ENCODE data around the gene CBFA2T2. TPM values are rescaled to one million over a fixed set of nuclear protein-coding genes. Genes with fewer than 3 reads are reported as not detected.

Gene CBFA2T2
- polyA plus RNA-seq, 3 donors, result 1.7 to 9.7 (median 4.9) TPM

DNA sequence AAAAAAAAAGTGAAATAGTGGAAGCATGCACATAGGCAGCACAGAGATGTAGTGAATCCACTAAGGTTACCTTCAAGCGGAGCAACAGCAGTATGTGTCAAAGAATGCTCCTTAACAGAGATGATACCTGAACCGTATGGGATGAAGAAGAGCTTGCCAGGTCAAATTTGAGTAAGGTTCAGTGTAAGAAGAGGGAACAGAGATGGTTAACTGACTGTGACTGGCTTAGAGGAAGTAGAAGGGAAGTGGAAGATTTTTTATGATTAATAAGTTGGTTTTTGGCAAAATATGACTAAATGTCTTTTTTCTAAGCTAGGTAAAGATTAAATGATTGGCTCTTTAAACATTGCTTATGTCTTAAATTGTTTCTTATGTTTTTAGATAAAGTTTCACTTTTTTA is 119.6 kb downstream of the CBFA2T2 start:
- intact Hi-C loops (cut with micrococcal nuclease), result no loop called here
- H3K9me3 Mint-ChIP-seq, result no peaks in the 10 kb centered on the region
- Histone ChIP-seq H3K27me3 (ENCODE audit: control insufficient read depth in 2 of 2, insufficient read depth in 2 of 2, low read length in 2 of 2) (no peaks in the 10 kb centered on the region), H3K9me3 (replicated peaks in 1 of 2; ENCODE audit: control insufficient read depth in 1 of 2, insufficient read depth in 1 of 2, low read length in 2 of 2) (no peaks in the 10 kb centered on the region), H3K9ac (ENCODE audit: insufficient read depth, low read length, poor library complexity, severe bottlenecking) (no peak overlapping the region), H3K79me2 (ENCODE audit: insufficient read depth, low read length) (no peaks in the 10 kb centered on the region), H3K4me1 (ENCODE audit: control insufficient read depth in 1 of 2, insufficient read depth in 2 of 2, low read length in 2 of 2) (no peaks in the 10 kb centered on the region), H4K20me1 (ENCODE audit: insufficient read depth, low read length) (no peaks in the 10 kb centered on the region), H3K36me3 (replicated peaks in 1 of 2; ENCODE audit: control insufficient read depth in 1 of 2, insufficient read depth in 2 of 2, low read length in 2 of 2) (peaks cover 44 to 74% of the 10 kb centered on the region in 2 donors), H2AFZ (ENCODE audit: insufficient read depth, low read depth, low read length, poor library complexity, severe bottlenecking) (no peak overlapping the region), H3K4me2 (replicated peaks; ENCODE audit: extremely low read depth, low read length, poor library complexity, severe bottlenecking) (no peak overlapping the region), H3K27ac (ENCODE audit: low read depth in 1 of 2, low read length in 2 of 2) (no peak overlapping the region), H3K4me3 (replicated peaks in 1 of 3; ENCODE audit: low read depth in 2 of 3, low read length in 3 of 3) (no peak overlapping the region)
- H3K27me3 Mint-ChIP-seq (ENCODE audit: low read depth in 3 of 3), result no peaks in the 10 kb centered on the region
- WGBS (ENCODE audit: insufficient coverage), result 100% methylated on average over 2 of the region's 2 CpGs
- H3K4me3 Mint-ChIP-seq, result no peak overlapping the region
- peaks cover 47 to 49% of the 10 kb centered on the region in 2 donors for H3K36me3 Mint-ChIP-seq
- H3K4me1 Mint-ChIP-seq, result no peaks in the 10 kb centered on the region
- no peak overlapping the region for H3K27ac Mint-ChIP-seq
- DNase-seq, result no peak
- TF ChIP-seq, protein P1, sequence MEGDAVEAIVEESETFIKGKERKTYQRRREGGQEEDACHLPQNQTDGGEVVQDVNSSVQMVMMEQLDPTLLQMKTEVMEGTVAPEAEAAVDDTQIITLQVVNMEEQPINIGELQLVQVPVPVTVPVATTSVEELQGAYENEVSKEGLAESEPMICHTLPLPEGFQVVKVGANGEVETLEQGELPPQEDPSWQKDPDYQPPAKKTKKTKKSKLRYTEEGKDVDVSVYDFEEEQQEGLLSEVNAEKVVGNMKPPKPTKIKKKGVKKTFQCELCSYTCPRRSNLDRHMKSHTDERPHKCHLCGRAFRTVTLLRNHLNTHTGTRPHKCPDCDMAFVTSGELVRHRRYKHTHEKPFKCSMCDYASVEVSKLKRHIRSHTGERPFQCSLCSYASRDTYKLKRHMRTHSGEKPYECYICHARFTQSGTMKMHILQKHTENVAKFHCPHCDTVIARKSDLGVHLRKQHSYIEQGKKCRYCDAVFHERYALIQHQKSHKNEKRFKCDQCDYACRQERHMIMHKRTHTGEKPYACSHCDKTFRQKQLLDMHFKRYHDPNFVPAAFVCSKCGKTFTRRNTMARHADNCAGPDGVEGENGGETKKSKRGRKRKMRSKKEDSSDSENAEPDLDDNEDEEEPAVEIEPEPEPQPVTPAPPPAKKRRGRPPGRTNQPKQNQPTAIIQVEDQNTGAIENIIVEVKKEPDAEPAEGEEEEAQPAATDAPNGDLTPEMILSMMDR (IDR thresholded peaks at IDR 0.05), result no peak

DNA sequence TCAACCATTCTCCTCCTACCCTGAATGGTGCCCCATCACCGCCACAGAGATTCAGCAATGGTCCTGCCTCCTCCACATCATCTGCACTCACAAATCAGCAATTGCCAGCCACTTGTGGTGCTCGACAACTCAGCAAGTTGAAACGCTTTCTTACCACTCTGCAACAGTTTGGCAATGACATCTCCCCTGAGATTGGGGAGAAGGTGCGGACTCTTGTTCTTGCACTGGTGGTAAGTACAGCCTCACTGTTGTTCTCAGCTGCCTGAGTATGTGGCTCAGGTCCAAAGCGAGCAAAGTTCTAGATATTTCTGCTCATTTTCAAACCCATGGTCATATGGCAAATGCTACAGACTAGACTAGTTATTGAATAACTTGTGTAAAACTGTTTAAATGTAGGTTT is 121.2 kb downstream of the CBFA2T2 start:
- DNase-seq, result no peak
- no peak overlapping the region for H3K27ac Mint-ChIP-seq
- H3K4me1 Mint-ChIP-seq, result no peaks in the 10 kb centered on the region
- H3K9me3 Mint-ChIP-seq, result no peaks in the 10 kb centered on the region
- H3K36me3 Mint-ChIP-seq, result peaks cover 54 to 62% of the 10 kb centered on the region in 2 donors
- no peaks in the 10 kb centered on the region for H3K4me1 ChIP-seq (ENCODE audit: control insufficient read depth in 1 of 2, insufficient read depth in 2 of 2, low read length in 2 of 2)
- peaks cover 55 to 90% of the 10 kb centered on the region in 2 donors for H3K36me3 ChIP-seq (replicated peaks in 1 of 2; ENCODE audit: control insufficient read depth in 1 of 2, insufficient read depth in 2 of 2, low read length in 2 of 2)
- H4K20me1 ChIP-seq (ENCODE audit: insufficient read depth, low read length), result no peaks in the 10 kb centered on the region
- WGBS (ENCODE audit: insufficient coverage), result 95% methylated on average over 2 of the region's 5 CpGs
- no peak overlapping the region for H3K4me3 Mint-ChIP-seq
- H3K4me3 ChIP-seq (replicated peaks in 1 of 3; ENCODE audit: low read depth in 2 of 3, low read length in 3 of 3), result no peak overlapping the region
- TF ChIP-seq, protein P1 (IDR thresholded peaks at IDR 0.05), result no peak
- no peak overlapping the region for H3K4me2 ChIP-seq (replicated peaks; ENCODE audit: extremely low read depth, low read length, poor library complexity, severe bottlenecking)
- H3K27me3 ChIP-seq (ENCODE audit: control insufficient read depth in 2 of 2, insufficient read depth in 2 of 2, low read length in 2 of 2), result no peaks in the 10 kb centered on the region
- no peak overlapping the region for H3K27ac ChIP-seq (ENCODE audit: low read depth in 1 of 2, low read length in 2 of 2)
- no peaks in the 10 kb centered on the region for H3K9me3 ChIP-seq (replicated peaks in 1 of 2; ENCODE audit: control insufficient read depth in 1 of 2, insufficient read depth in 1 of 2, low read length in 2 of 2)
- H3K9ac ChIP-seq (ENCODE audit: insufficient read depth, low read length, poor library complexity, severe bottlenecking), result no peak overlapping the region
- intact Hi-C loops (cut with micrococcal nuclease), result no loop called here
- no peaks in the 10 kb centered on the region for H3K79me2 ChIP-seq (ENCODE audit: insufficient read depth, low read length)
- H2AFZ ChIP-seq (ENCODE audit: insufficient read depth, low read depth, low read length, poor library complexity, severe bottlenecking), result no peak overlapping the region
- H3K27me3 Mint-ChIP-seq (ENCODE audit: low read depth in 3 of 3), result no peaks in the 10 kb centered on the region

Data from CD14-positive monocyte (primary cell).